Stimulated activated CD4-positive, alpha-beta T cell treated with anti-CD3 and anti-CD28 coated beads, Interleukin-15, amount 100 ng/mL, for 24 hours (primary cell): Measurements from ENCODE around the gene MRPS2.
"Not testable (repeated sequence)": the region's sequence is repeated elsewhere in the genome, so short reads cannot be mapped to it uniquely, and the experiment has no call there.

Source experiments
- DNase-seq: peaks from one replicate; pipeline ENCODE4 v3.0.0-alpha.2; 2020

MRPS2 gene

GRCh38 chr9:135500525-135501260 lies at the start of gene MRPS2:
MRPS2 (plus strand) TSS chr9:135500682; CDS start chr9:135500711, 29 bp downstream.
- peak; percentile 88 for DNase-seq

GRCh38 chr9:135450956-135451355 lies 49.5 kb upstream of the MRPS2 start:
- DNase-seq = no peak

- DNase-seq = not testable (repeated sequence)
Measured at GRCh38 chr9:135451909-135452308, 48.6 kb upstream of the MRPS2 start.

- DNase-seq = no peak
Measured at GRCh38 chr9:135454737-135455136, 45.7 kb upstream of the MRPS2 start.

GRCh38 chr9:135455401-135456030 lies 45.0 kb upstream of the MRPS2 start:
- DNase-seq = no peak

- no peak for DNase-seq
Measured at GRCh38 chr9:135456436-135457104, 43.9 kb upstream of the MRPS2 start.

- not testable (repeated sequence) for DNase-seq
Measured at GRCh38 chr9:135458478-135458877, 42.0 kb upstream of the MRPS2 start.

GRCh38 chr9:135461936-135462335 lies 38.5 kb upstream of the MRPS2 start:
- DNase-seq = no peak

- no peak for DNase-seq
Measured at GRCh38 chr9:135463140-135463539, 37.3 kb upstream of the MRPS2 start.

- no peak for DNase-seq
Measured at GRCh38 chr9:135464181-135464580, 36.3 kb upstream of the MRPS2 start.

- peak; percentile 75 for DNase-seq
Measured at GRCh38 chr9:135468854-135469521, 31.5 kb upstream of the MRPS2 start.

- no peak for DNase-seq
Measured at GRCh38 chr9:135471791-135472640, 28.5 kb upstream of the MRPS2 start.

- no peak for DNase-seq
Measured at GRCh38 chr9:135473972-135474543, 26.4 kb upstream of the MRPS2 start.

GRCh38 chr9:135474915-135475314 lies 25.6 kb upstream of the MRPS2 start:
- peak; percentile 36 for DNase-seq

- DNase-seq = no peak
Measured at GRCh38 chr9:135476561-135477355, 23.7 kb upstream of the MRPS2 start.

GRCh38 chr9:135478191-135478590 lies 22.3 kb upstream of the MRPS2 start:
- no peak for DNase-seq

- no peak for DNase-seq
Measured at GRCh38 chr9:135478829-135479468, 21.5 kb upstream of the MRPS2 start.

- no peak for DNase-seq
Measured at GRCh38 chr9:135479469-135480052, 20.9 kb upstream of the MRPS2 start, which contains the start of gene PPP1R26. PPP1R26 (plus strand) TSS chr9:135479782; CDS start chr9:135484511, 4,729 bp downstream.

- no peak for DNase-seq
Measured at GRCh38 chr9:135480071-135480939, 20.2 kb upstream of the MRPS2 start.
